Neural cell (in vitro differentiated cells): Measurements from ENCODE around the gene CAMKMT. TPM values are rescaled to one million over a fixed set of nuclear protein-coding genes. Genes with fewer than 3 reads are reported as not detected.

Experiments
- H2AFZ ChIP-seq: fragments of 200-600, 300-800 bp; sonication (generic), shearing (Covaris generic); 2 replicates; pipeline ENCODE4 v1.6.0; 2014; ENCODE audit warnings: low read depth, mild to moderate bottlenecking, antibody characterized with exemption, low read length, moderate library complexity
- H3F3A ChIP-seq: fragments of 200-600 bp; shearing (Covaris generic); 2 replicates; pipeline ENCODE4 v1.6.1; 2016; ENCODE audit warnings: mild to moderate bottlenecking, moderate library complexity, mixed read lengths, antibody characterized with exemption, low read length; ENCODE audit not compliant: insufficient read depth, poor library complexity, severe bottlenecking
- H3K27ac ChIP-seq: fragments of 200-600, 300-800 bp; sonication (generic), shearing (Covaris generic); 2 replicates; pipeline ENCODE4 v1.5.1; 2014; ENCODE audit warnings: mild to moderate bottlenecking, low read length, moderate library complexity
- H3K27me3 ChIP-seq: fragments of 300-800, 200-600 bp; sonication (generic), shearing (Covaris generic); 2 replicates; pipeline ENCODE4 v1.6.0; 2014; ENCODE audit warnings: mild to moderate bottlenecking, low read depth, low read length, moderate library complexity; ENCODE audit not compliant: insufficient read depth
- H3K36me3 ChIP-seq: fragments of 300-800, 200-600 bp; sonication (generic), shearing (Covaris generic); 2 replicates; pipeline ENCODE4 v1.5.1; 2014; ENCODE audit warnings: mild to moderate bottlenecking, antibody characterized with exemption, low read length, moderate library complexity; ENCODE audit not compliant: insufficient read depth
- H3K4me2 ChIP-seq: fragments of 300-800, 200-600 bp; sonication (generic), shearing (Covaris generic); 2 replicates; pipeline ENCODE4 v1.6.0; 2014; ENCODE audit warnings: mild to moderate bottlenecking, low read length
- H3K4me3 ChIP-seq: fragments of 300-800, 200-600 bp; sonication (generic), shearing (Covaris generic); 2 replicates; pipeline ENCODE4 v1.5.1; 2014; ENCODE audit warnings: mild to moderate bottlenecking, low read length, moderate library complexity
- H3K79me2 ChIP-seq: fragments of 200-600 bp; shearing (Covaris generic); replicated peaks from 2 replicates; pipeline ENCODE4 v1.6.0; 2014; ENCODE audit warnings: mild to moderate bottlenecking, low read length, moderate library complexity; ENCODE audit not compliant: insufficient read depth
- H3K9ac ChIP-seq: fragments of 300-800, 200-600 bp; sonication (generic), shearing (Covaris generic); 2 replicates; pipeline ENCODE4 v1.6.1; 2016; ENCODE audit warnings: mild to moderate bottlenecking, low read length, mixed read lengths
- H3K9me2 ChIP-seq: fragments of 200-600 bp; shearing (Covaris generic); 2 replicates; pipeline ENCODE4 v1.6.1; 2016; ENCODE audit warnings: mild to moderate bottlenecking, low read length, mixed read lengths; ENCODE audit not compliant: insufficient read depth
- H3K9me3 ChIP-seq: fragments of 200-600, 300-800 bp; sonication (generic), shearing (Covaris generic); 2 replicates; pipeline ENCODE4 v1.6.1; 2016; ENCODE audit warnings: mild to moderate bottlenecking, mixed run types, low read length, moderate library complexity, mixed read lengths
- H4K20me1 ChIP-seq: fragments of 200-600 bp; shearing (Covaris generic); 2 replicates; pipeline ENCODE4 v1.6.1; 2016; ENCODE audit warnings: mild to moderate bottlenecking, mixed run types; ENCODE audit not compliant: insufficient read depth
- EP300 ChIP-seq: fragments of 450-650 bp; conservative IDR thresholded peaks from 2 replicates; pipeline ENCODE4 v1.6.1; 2014; ENCODE audit warnings: antibody characterized with exemption, mild to moderate bottlenecking, moderate library complexity; ENCODE audit not compliant: poor library complexity, severe bottlenecking
- EZH2 ChIP-seq: fragments of 200-600, 300-800 bp; shearing (Covaris generic), sonication (generic); IDR thresholded peaks from 2 replicates; pipeline ENCODE4 v1.6.1; 2014; ENCODE audit warnings: antibody characterized with exemption, low read length, borderline replicate concordance, mild to moderate bottlenecking; ENCODE audit not compliant: insufficient read depth, poor library complexity, severe bottlenecking
- MXI1 ChIP-seq: fragments of 450-650 bp; conservative IDR thresholded peaks from 2 replicates; pipeline ENCODE4 v1.6.1; 2014; ENCODE audit warnings: antibody characterized with exemption, mild to moderate bottlenecking; ENCODE audit not compliant: poor library complexity, severe bottlenecking
- POLR2AphosphoS5 ChIP-seq: IDR thresholded peaks from 2 replicates; pipeline ENCODE4 v1.6.1; 2012
- RAD21 ChIP-seq: fragments of 450-650 bp; conservative IDR thresholded peaks from 2 replicates; pipeline ENCODE4 v1.6.1; 2014; ENCODE audit warnings: antibody characterized with exemption, mild to moderate bottlenecking, moderate library complexity
- SMC3 ChIP-seq: fragments of 450-650 bp; conservative IDR thresholded peaks from 2 replicates; pipeline ENCODE4 v1.6.1; 2014; ENCODE audit warnings: antibody characterized with exemption, mild to moderate bottlenecking, moderate library complexity; ENCODE audit not compliant: poor library complexity
- TAF1 ChIP-seq: IDR thresholded peaks from 2 replicates; pipeline ENCODE4 v1.6.1; 2012; ENCODE audit warnings: low read depth
- polyA plus RNA-seq: library from polyadenylated mRNA; depleted of rRNA; stranded (reverse); fragments of >200 nt; gene quantifications from 2 replicates; pipeline ENCODE4 v1.2.3, GENCODE V29; 2014
- TF ChIP-seq, protein P1 (sequence below): fragments of 450-650 bp; IDR thresholded peaks from 2 replicates; pipeline ENCODE4 v1.5.1; 2014; ENCODE audit warnings: antibody characterized with exemption, mild to moderate bottlenecking, moderate library complexity; ENCODE audit not compliant: poor library complexity, severe bottlenecking
- TF ChIP-seq, protein P2 (sequence below): IDR thresholded peaks from 2 replicates; pipeline ENCODE4 v1.6.1; 2012; ENCODE audit warnings: borderline replicate concordance

Gene CAMKMT
- polyA plus RNA-seq, 1 donor from 2014 or later: 5.1 TPM

DNA sequence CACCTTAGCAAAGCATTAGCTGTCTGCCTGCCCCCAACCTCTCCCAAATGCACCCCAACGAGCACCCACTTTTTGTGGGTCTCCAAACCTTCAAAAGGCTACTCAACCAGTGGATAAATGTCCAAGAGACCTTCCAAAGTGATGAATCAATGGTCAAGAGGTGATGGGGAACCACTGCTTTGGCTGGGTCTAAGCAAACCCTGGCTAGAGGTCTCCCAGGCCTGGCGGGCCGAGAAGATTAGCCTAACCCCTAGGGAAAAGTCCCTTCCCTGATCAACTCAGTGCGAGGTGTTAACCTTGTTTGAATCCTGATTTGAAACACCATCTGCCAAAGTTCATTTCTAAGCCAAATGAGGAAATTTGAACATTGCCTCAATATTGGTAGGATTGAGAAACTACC lies 435.0 kb downstream of the CAMKMT start:
- Histone ChIP-seq H2AFZ (no peak overlapping the region), H3K4me2 (no peak overlapping the region), H3K27me3 (peaks cover 22% of the 10 kb centered on the region), H3K9ac (no peak overlapping the region), H3K4me3 (no peak overlapping the region), H3K9me2 (no peaks in the 10 kb centered on the region), H3K27ac (no peak overlapping the region), H4K20me1 (no peaks in the 10 kb centered on the region), H3K79me2 (no peaks in the 10 kb centered on the region), H3K36me3 (no peaks in the 10 kb centered on the region), H3K9me3 (no peaks in the 10 kb centered on the region), H3F3A (no peaks in the 10 kb centered on the region)
- TF ChIP-seq, protein P1, sequence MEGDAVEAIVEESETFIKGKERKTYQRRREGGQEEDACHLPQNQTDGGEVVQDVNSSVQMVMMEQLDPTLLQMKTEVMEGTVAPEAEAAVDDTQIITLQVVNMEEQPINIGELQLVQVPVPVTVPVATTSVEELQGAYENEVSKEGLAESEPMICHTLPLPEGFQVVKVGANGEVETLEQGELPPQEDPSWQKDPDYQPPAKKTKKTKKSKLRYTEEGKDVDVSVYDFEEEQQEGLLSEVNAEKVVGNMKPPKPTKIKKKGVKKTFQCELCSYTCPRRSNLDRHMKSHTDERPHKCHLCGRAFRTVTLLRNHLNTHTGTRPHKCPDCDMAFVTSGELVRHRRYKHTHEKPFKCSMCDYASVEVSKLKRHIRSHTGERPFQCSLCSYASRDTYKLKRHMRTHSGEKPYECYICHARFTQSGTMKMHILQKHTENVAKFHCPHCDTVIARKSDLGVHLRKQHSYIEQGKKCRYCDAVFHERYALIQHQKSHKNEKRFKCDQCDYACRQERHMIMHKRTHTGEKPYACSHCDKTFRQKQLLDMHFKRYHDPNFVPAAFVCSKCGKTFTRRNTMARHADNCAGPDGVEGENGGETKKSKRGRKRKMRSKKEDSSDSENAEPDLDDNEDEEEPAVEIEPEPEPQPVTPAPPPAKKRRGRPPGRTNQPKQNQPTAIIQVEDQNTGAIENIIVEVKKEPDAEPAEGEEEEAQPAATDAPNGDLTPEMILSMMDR: no peak
- TF ChIP-seq TAF1: no peak
- no peak for TF ChIP-seq RAD21
- TF ChIP-seq, protein P2, sequence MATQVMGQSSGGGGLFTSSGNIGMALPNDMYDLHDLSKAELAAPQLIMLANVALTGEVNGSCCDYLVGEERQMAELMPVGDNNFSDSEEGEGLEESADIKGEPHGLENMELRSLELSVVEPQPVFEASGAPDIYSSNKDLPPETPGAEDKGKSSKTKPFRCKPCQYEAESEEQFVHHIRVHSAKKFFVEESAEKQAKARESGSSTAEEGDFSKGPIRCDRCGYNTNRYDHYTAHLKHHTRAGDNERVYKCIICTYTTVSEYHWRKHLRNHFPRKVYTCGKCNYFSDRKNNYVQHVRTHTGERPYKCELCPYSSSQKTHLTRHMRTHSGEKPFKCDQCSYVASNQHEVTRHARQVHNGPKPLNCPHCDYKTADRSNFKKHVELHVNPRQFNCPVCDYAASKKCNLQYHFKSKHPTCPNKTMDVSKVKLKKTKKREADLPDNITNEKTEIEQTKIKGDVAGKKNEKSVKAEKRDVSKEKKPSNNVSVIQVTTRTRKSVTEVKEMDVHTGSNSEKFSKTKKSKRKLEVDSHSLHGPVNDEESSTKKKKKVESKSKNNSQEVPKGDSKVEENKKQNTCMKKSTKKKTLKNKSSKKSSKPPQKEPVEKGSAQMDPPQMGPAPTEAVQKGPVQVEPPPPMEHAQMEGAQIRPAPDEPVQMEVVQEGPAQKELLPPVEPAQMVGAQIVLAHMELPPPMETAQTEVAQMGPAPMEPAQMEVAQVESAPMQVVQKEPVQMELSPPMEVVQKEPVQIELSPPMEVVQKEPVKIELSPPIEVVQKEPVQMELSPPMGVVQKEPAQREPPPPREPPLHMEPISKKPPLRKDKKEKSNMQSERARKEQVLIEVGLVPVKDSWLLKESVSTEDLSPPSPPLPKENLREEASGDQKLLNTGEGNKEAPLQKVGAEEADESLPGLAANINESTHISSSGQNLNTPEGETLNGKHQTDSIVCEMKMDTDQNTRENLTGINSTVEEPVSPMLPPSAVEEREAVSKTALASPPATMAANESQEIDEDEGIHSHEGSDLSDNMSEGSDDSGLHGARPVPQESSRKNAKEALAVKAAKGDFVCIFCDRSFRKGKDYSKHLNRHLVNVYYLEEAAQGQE: no peak
- no peak for TF ChIP-seq SMC3
- no peak for TF ChIP-seq EZH2
- no peak for TF ChIP-seq EP300
- no peak for TF ChIP-seq MXI1
- no peak for TF ChIP-seq POLR2AphosphoS5

DNA sequence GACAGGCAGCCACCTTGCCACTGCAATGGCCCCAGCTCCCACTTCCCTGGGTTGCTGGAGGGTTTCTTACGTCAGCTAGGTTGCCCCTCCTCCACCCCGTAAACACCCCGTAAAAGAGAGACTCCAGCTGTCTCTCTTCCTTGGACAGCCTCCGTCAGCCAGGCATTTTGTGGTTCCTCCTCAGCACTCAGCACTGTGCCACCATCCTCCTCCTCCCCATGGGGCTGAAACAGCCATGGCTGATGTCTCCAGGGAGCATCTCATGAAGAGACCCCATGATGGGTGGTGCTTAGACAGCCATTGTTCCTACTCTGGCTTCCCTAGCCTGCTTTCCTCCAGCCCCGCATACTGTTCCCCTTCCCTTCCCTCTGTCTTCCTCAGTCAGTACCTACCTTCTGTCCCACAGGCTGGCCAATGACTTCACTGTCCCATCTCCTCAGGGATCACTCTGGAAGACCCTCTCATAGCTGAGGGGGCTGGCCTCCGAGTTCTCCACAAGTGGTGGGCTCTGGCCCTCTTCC lies 436.5 kb downstream of the CAMKMT start:
- Histone ChIP-seq H3F3A (no peaks in the 10 kb centered on the region), H2AFZ (no peak overlapping the region), H4K20me1 (no peaks in the 10 kb centered on the region), H3K9ac (no peak overlapping the region), H3K36me3 (no peaks in the 10 kb centered on the region), H3K9me2 (no peaks in the 10 kb centered on the region), H3K27ac (no peak overlapping the region), H3K9me3 (no peaks in the 10 kb centered on the region), H3K27me3 (peaks cover 35% of the 10 kb centered on the region), H3K4me2 (no peak overlapping the region), H3K4me3 (no peak overlapping the region), H3K79me2 (no peaks in the 10 kb centered on the region)
- no peak for TF ChIP-seq SMC3
- TF ChIP-seq MXI1: no peak
- TF ChIP-seq, protein P2: no peak
- TF ChIP-seq POLR2AphosphoS5: no peak
- no peak for TF ChIP-seq EZH2
- no peak for TF ChIP-seq RAD21
- no peak for TF ChIP-seq TAF1
- TF ChIP-seq, protein P1: no peak
- TF ChIP-seq EP300: no peak
